Esophagus (tissue), 2 donors: Measurements from ENCODE around the gene SARS1. TPM values are rescaled to one million over a fixed set of nuclear protein-coding genes. Genes with fewer than 3 reads are reported as not detected.

Experiments
- H3K27ac ChIP-seq, 2 donors: one replicate each; pipeline ENCODE4 v1.5.1; 2013; ENCODE audit warnings: low read depth in 2 of 2, mild to moderate bottlenecking in 2 of 2, inconsistent platforms in 1 of 2, low read length in 1 of 2, moderate library complexity in 1 of 2
- H3K27me3 ChIP-seq, 2 donors: one replicate each; pipeline ENCODE4 v1.6.1; 2013; ENCODE audit warnings: low read length in 2 of 2, control low read depth in 1 of 2, mild to moderate bottlenecking in 1 of 2; ENCODE audit not compliant: insufficient read depth in 2 of 2, control insufficient read depth in 1 of 2
- H3K36me3 ChIP-seq, 2 donors: one replicate each; pipeline ENCODE4 v1.6.1; 2013; ENCODE audit warnings: low read length in 1 of 2; ENCODE audit not compliant: control insufficient read depth in 2 of 2, insufficient read depth in 2 of 2
- H3K4me1 ChIP-seq, 2 donors: one replicate each; pipeline ENCODE4 v1.6.1; 2013; ENCODE audit warnings: low read length in 1 of 2; ENCODE audit not compliant: control insufficient read depth in 2 of 2, insufficient read depth in 2 of 2
- H3K4me3 ChIP-seq, 2 donors: one replicate each; pipeline ENCODE4 v1.5.1; 2013; ENCODE audit warnings: low read length in 2 of 2, mild to moderate bottlenecking in 2 of 2, low read depth in 1 of 2, moderate library complexity in 1 of 2
- H3K9me3 ChIP-seq, 2 donors: one replicate each; pipeline ENCODE4 v1.6.1; 2013; ENCODE audit warnings: mild to moderate bottlenecking in 2 of 2, low read depth in 1 of 2, low read length in 1 of 2, moderate library complexity in 1 of 2; ENCODE audit not compliant: control insufficient read depth in 2 of 2, insufficient read depth in 1 of 2
- WGBS, 2 donors: extraction: QIAGEN DNeasy Blood & Tissue Kit; methylation state at CpG; one replicate each; pipeline ENCODE4 v1.1.7; 2013; 5-methylcytosine and 5-hydroxymethylcytosine counted together
- polyA plus RNA-seq, 2 donors: library from polyadenylated mRNA; stranded (reverse); fragments of 200-250 nt; gene quantifications; one replicate each; pipeline ENCODE4 v1.2.3, GENCODE V29; 2013
- donor health status: healthy with polysubstance abuse.
- donor health status: Bipolar disorder and iron deficiency.

The SARS1 gene
- polyA plus RNA-seq, 2 donors = 31.4 to 124 TPM

GRCh38 chr1:109258481-109259466, 45.1 kb downstream of the SARS1 start:
- H3K27me3 ChIP-seq = no peaks in the 10 kb centered on the region
- H3K27ac ChIP-seq = no peak overlapping the region
- no peak overlapping the region for H3K4me3 ChIP-seq
- no peaks in the 10 kb centered on the region for H3K9me3 ChIP-seq
- H3K4me1 ChIP-seq = peaks cover 15 to 31% of the 10 kb centered on the region in 2 donors
- peaks cover 0 to 20% of the 10 kb centered on the region in 2 donors for H3K36me3 ChIP-seq
- WGBS, 2 donors = 89 to 90% methylated on average over 69 of the region's 69 CpGs

- Histone ChIP-seq H3K4me3 (no peak overlapping the region), H3K9me3 (no peaks in the 10 kb centered on the region), H3K27me3 (no peaks in the 10 kb centered on the region), H3K4me1 (peaks cover 7 to 27% of the 10 kb centered on the region in 2 donors), H3K27ac (peak overlapping the region in 1 of 2 donors; percentile 51), H3K36me3 (peaks cover 0 to 27% of the 10 kb centered on the region in 2 donors)
- 66% methylated on average over 7 of the region's 7 CpGs for WGBS, 2 donors
These were observed 46.2 kb downstream of the SARS1 start for GRCh38 chr1:109259674-109260557.

- H3K27me3 ChIP-seq = no peaks in the 10 kb centered on the region
- peaks cover 4 to 20% of the 10 kb centered on the region in 2 donors for H3K4me1 ChIP-seq
- H3K36me3 ChIP-seq = peaks cover 0 to 37% of the 10 kb centered on the region in 2 donors
- H3K27ac ChIP-seq = no peak overlapping the region
- no peaks in the 10 kb centered on the region for H3K9me3 ChIP-seq
- no peak overlapping the region for H3K4me3 ChIP-seq
- 87 to 90% methylated on average over 16 of the region's 16 CpGs for WGBS, 2 donors
These were observed 47.3 kb downstream of the SARS1 start for GRCh38 chr1:109261006-109261405.

GRCh38 chr1:109261578-109261977, 47.9 kb downstream of the SARS1 start:
- Histone ChIP-seq H3K27me3 (no peaks in the 10 kb centered on the region), H3K27ac (no peak overlapping the region), H3K4me1 (peaks cover 4 to 20% of the 10 kb centered on the region in 2 donors), H3K36me3 (peaks cover 0 to 39% of the 10 kb centered on the region in 2 donors), H3K9me3 (no peaks in the 10 kb centered on the region), H3K4me3 (no peak overlapping the region)
- WGBS, 2 donors = 81 to 85% methylated on average over 6 of the region's 6 CpGs

- Histone ChIP-seq H3K9me3 (no peaks in the 10 kb centered on the region), H3K36me3 (peaks cover 0 to 39% of the 10 kb centered on the region in 2 donors), H3K27me3 (no peaks in the 10 kb centered on the region), H3K4me3 (no peak overlapping the region), H3K27ac (peak overlapping the region; percentile 86 to 91), H3K4me1 (peaks cover 4 to 25% of the 10 kb centered on the region in 2 donors)
- WGBS, 2 donors = 59 to 71% methylated on average over 22 of the region's 22 CpGs
These were observed 48.7 kb downstream of the SARS1 start for GRCh38 chr1:109262231-109263055.

GRCh38 chr1:109263234-109263596, 49.5 kb downstream of the SARS1 start:
- Histone ChIP-seq H3K4me1 (peaks cover 4 to 28% of the 10 kb centered on the region in 2 donors), H3K27ac (peak overlapping the region; percentile 86 to 91), H3K4me3 (no peak overlapping the region), H3K9me3 (no peaks in the 10 kb centered on the region), H3K27me3 (no peaks in the 10 kb centered on the region), H3K36me3 (peaks cover 0 to 39% of the 10 kb centered on the region in 2 donors)
- WGBS, 2 donors = 34 to 63% methylated on average over 9 to 12 of the region's 12 CpGs

- no peaks in the 10 kb centered on the region for H3K27me3 ChIP-seq
- H3K9me3 ChIP-seq = no peaks in the 10 kb centered on the region
- H3K27ac ChIP-seq = peak overlapping the region; percentile 39 to 86
- no peak overlapping the region for H3K4me3 ChIP-seq
- WGBS, 2 donors = 49 to 51% methylated on average over 29 of the region's 29 CpGs
- peaks cover 0 to 41% of the 10 kb centered on the region in 2 donors for H3K36me3 ChIP-seq
- peaks cover 4 to 28% of the 10 kb centered on the region in 2 donors for H3K4me1 ChIP-seq
These were observed 50.1 kb downstream of the SARS1 start for GRCh38 chr1:109263597-109264378.

- H3K4me1 ChIP-seq = peaks cover 4 to 28% of the 10 kb centered on the region in 2 donors
- no peak overlapping the region for H3K4me3 ChIP-seq
- no peak overlapping the region for H3K27ac ChIP-seq
- H3K36me3 ChIP-seq = peaks cover 0 to 45% of the 10 kb centered on the region in 2 donors
- H3K9me3 ChIP-seq = no peaks in the 10 kb centered on the region
- 67 to 76% methylated on average over 9 of the region's 9 CpGs for whole genome bisulfite sequencing, 2 donors
- no peaks in the 10 kb centered on the region for H3K27me3 ChIP-seq
These were observed 50.6 kb downstream of the SARS1 start for GRCh38 chr1:109264379-109264755.
